ENCODE measurements around the gene CAPN7.

Gene CAPN7

GRCh38 chr3:15204005-15204404 is 2.0 kb upstream of the CAPN7 start:
- DNase-seq = no peak

- no peak for DNase-seq
Observed at GRCh38 chr3:15205482-15205933, 538 bp upstream of the CAPN7 start.

GRCh38 chr3:15206662-15207576 is 873 bp downstream of the CAPN7 start:
- DNase-seq = peak; percentile 67

GRCh38 chr3:15207836-15208504 is 1.9 kb downstream of the CAPN7 start:
- no peak for DNase-seq

GRCh38 chr3:15211937-15212336 is 5.9 kb downstream of the CAPN7 start:
- DNase-seq = no peak

- DNase-seq = no peak
Observed at GRCh38 chr3:15214758-15215157, 8.7 kb downstream of the CAPN7 start.

GRCh38 chr3:15215996-15216395 is 9.9 kb downstream of the CAPN7 start:
- no peak for DNase-seq

GRCh38 chr3:15216501-15216900 is 10.5 kb downstream of the CAPN7 start:
- DNase-seq = no peak

GRCh38 chr3:15217011-15217671 is 11.1 kb downstream of the CAPN7 start:
- no peak for DNase-seq

GRCh38 chr3:15217841-15218267 is 11.8 kb downstream of the CAPN7 start:
- no peak for DNase-seq

GRCh38 chr3:15218689-15219088 is 12.6 kb downstream of the CAPN7 start:
- no peak for DNase-seq

- DNase-seq = no peak
Observed at GRCh38 chr3:15220056-15220455, 14.0 kb downstream of the CAPN7 start.

GRCh38 chr3:15220661-15221060 is 14.6 kb downstream of the CAPN7 start:
- DNase-seq = no peak

- no peak for DNase-seq
Observed at GRCh38 chr3:15221574-15222217, 15.7 kb downstream of the CAPN7 start.

- DNase-seq = no peak
Observed at GRCh38 chr3:15223685-15224572, 17.9 kb downstream of the CAPN7 start.

- DNase-seq = no peak
Observed at GRCh38 chr3:15228147-15228546, 22.1 kb downstream of the CAPN7 start.

- DNase-seq = no peak
Observed at GRCh38 chr3:15229262-15229661, 23.2 kb downstream of the CAPN7 start.

- DNase-seq = peak; percentile 51
Observed at GRCh38 chr3:15241341-15241740, 35.3 kb downstream of the CAPN7 start.

- no peak for DNase-seq
Observed at GRCh38 chr3:15243822-15244482, 37.9 kb downstream of the CAPN7 start.

GRCh38 chr3:15246186-15246585 is 40.1 kb downstream of the CAPN7 start:
- DNase-seq = no peak

GRCh38 chr3:15253023-15253697 is 47.1 kb downstream of the CAPN7 start:
- no peak for DNase-seq

All from RPMI8226 (cell line).